GM21786 (cell line): ENCODE data around the gene TMEM132C.

Source experiments
- ATAC-seq: cut with Tn5 transposase; IDR thresholded peaks from one replicate; pipeline ENCODE4 v1.9.1; 2021; ENCODE audit not compliant: unreplicated experiment

TMEM132C gene

GRCh38 chr12:128337431-128338170 is 70.6 kb downstream of the TMEM132C start:
- ATAC-seq: no peak

- ATAC-seq: no peak
Observed at GRCh38 chr12:128338386-128339125, 71.6 kb downstream of the TMEM132C start.

- ATAC-seq: no peak
Observed at GRCh38 chr12:128339126-128339520, 72.2 kb downstream of the TMEM132C start.

GRCh38 chr12:128339631-128340030 is 72.7 kb downstream of the TMEM132C start:
- no peak for ATAC-seq

GRCh38 chr12:128353301-128353700 is 86.3 kb downstream of the TMEM132C start:
- ATAC-seq: no peak

- ATAC-seq: no peak
Observed at GRCh38 chr12:128356547-128356946, 89.6 kb downstream of the TMEM132C start.

GRCh38 chr12:128361400-128361995 is 94.5 kb downstream of the TMEM132C start:
- no peak for ATAC-seq

- ATAC-seq: no peak
Observed at GRCh38 chr12:128365032-128365431, 98.1 kb downstream of the TMEM132C start.

- ATAC-seq: no peak
Observed at GRCh38 chr12:128365651-128366231, 98.8 kb downstream of the TMEM132C start.

GRCh38 chr12:128367961-128368360 is 101.0 kb downstream of the TMEM132C start:
- no peak for ATAC-seq

GRCh38 chr12:128381541-128381940 is 114.6 kb downstream of the TMEM132C start:
- ATAC-seq: no peak

- ATAC-seq: no peak
Observed at GRCh38 chr12:128381946-128382345, 115.0 kb downstream of the TMEM132C start.

GRCh38 chr12:128382946-128383345 is 116.0 kb downstream of the TMEM132C start:
- no peak for ATAC-seq

GRCh38 chr12:128383357-128383937 is 116.5 kb downstream of the TMEM132C start:
- no peak for ATAC-seq

GRCh38 chr12:128385736-128386135 is 118.8 kb downstream of the TMEM132C start:
- no peak for ATAC-seq

GRCh38 chr12:128387811-128388422 is 120.9 kb downstream of the TMEM132C start:
- peak; percentile 72 for ATAC-seq

- no peak for ATAC-seq
Observed at GRCh38 chr12:128388461-128389000, 121.6 kb downstream of the TMEM132C start.

GRCh38 chr12:128393346-128393745 is 126.4 kb downstream of the TMEM132C start:
- ATAC-seq: no peak

- no peak for ATAC-seq
Observed at GRCh38 chr12:128394137-128394536, 127.2 kb downstream of the TMEM132C start.

- no peak for ATAC-seq
Observed at GRCh38 chr12:128399253-128399652, 132.3 kb downstream of the TMEM132C start.
